Activated CD4-positive, alpha-beta T cell treated with anti-CD3 and anti-CD28 coated beads, Interleukin-2, amount 10 ng/mL, durations not matched to agents 7 days and 5 days (primary cell): ENCODE results near the gene NPB. TPM values are rescaled to one million over a fixed set of nuclear protein-coding genes. Genes with fewer than 3 reads are reported as not detected.
A peak's percentile ranks its signal among the peaks of the same experiment; 100 is the strongest.
"Not testable (repeated sequence)": the region's sequence is repeated elsewhere in the genome, so short reads cannot be mapped to it uniquely, and the experiment has no call there.

Experiments
- CTCF ChIA-PET: fragments of 350-600 bp; sonication (Branson Sonifier 250); formaldehyde crosslinking; loops from one replicate; lab custom pipeline; 2021; ENCODE audit warnings: antibody characterized with exemption; lab: Charles Lee
- POLR2A ChIA-PET: fragments of 350-600 bp; sonication (Branson Sonifier 250); formaldehyde crosslinking; loops from one replicate; lab custom pipeline; 2021; ENCODE audit warnings: antibody characterized with exemption; lab: Charles Lee
- DNase-seq: peaks from one replicate; pipeline ENCODE4 v3.0.0-alpha.2; 2020
- H3K27ac Mint-ChIP-seq: one replicate; pipeline ENCODE4 v1.8.0; 2021; ENCODE audit warnings: mild to moderate bottlenecking, moderate library complexity, mixed read lengths
- H3K27me3 Mint-ChIP-seq: one replicate; pipeline ENCODE4 v1.8.0; 2021; ENCODE audit warnings: mixed read lengths
- H3K36me3 Mint-ChIP-seq: one replicate; pipeline ENCODE4 v1.8.0; 2021; ENCODE audit warnings: low read depth, mixed read lengths
- H3K4me1 Mint-ChIP-seq: one replicate; pipeline ENCODE4 v1.8.0; 2021; ENCODE audit warnings: mixed read lengths
- H3K4me3 Mint-ChIP-seq: one replicate; pipeline ENCODE4 v1.8.0; 2021; ENCODE audit warnings: mild to moderate bottlenecking, moderate library complexity, mixed read lengths
- H3K9me3 Mint-ChIP-seq: one replicate; pipeline ENCODE4 v1.8.0; 2021; ENCODE audit warnings: mixed read lengths
- total RNA-seq, 2 experiments: library from RNA; stranded (reverse); gene quantifications; one replicate each; pipeline ENCODE4 v1.2.3, GENCODE V29; 2021

The NPB gene
- total RNA-seq, 2 experiments from 2014 or later = 0.48 to 0.69 TPM

GRCh38 chr17:81912441-81913309 lies 10.6 kb downstream of the NPB start:
- ChIA-PET CTCF (interaction anchor here (1.1 to 3.7 kb wide), 3 partner anchors 14 to 73 kb away, joined by 3 to 15 read pairs (median 5); partner anchors contain the start of gene MAFG), POLR2A (no interaction called here)
- Mint-ChIP-seq H3K27me3 (no peaks in the 10 kb centered on the region), H3K4me1 (peaks cover 33% of the 10 kb centered on the region), H3K4me3 (no peak overlapping the region), H3K36me3 (peaks cover 29% of the 10 kb centered on the region), H3K9me3 (no peaks in the 10 kb centered on the region), H3K27ac (peak overlapping the region; percentile 9)
- no peak for DNase-seq

DNA sequence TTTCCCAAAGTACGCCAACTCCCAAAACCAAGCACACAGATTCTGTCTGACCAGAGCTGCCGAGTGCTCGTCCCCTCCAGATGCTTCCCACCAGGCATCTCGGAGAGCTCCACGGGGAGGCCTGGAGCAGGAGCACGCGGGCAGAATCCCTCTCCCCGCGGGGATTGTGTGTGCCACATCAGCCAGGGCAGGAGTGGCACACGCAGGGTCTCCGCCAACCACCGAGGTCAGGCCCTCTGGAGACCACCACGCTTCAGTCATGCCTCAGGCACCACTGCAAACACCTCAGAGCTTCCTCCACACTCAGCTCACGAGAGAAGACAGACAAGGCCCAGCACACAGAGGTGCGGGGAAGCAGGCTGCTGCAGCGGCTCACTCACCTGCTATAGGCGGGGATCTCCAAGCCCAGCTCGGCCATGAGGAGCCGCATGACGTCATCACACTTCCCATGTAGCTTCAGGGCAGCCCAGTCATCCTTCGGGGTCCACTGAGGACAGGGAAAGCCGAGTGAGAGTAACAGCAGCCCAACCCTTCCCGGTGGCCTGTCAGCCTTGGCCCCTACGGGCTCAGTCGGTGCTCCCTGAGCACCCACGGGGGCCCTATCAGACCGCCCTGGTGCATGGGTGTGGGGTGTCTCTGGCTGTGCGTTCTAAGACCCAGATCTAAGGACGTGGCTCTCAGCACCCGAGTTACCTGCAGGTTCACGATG lies 11.5 kb downstream of the NPB start:
- no peak overlapping the region for H3K27ac Mint-ChIP-seq
- POLR2A ChIA-PET = no interaction called here
- H3K4me1 Mint-ChIP-seq = peaks cover 40% of the 10 kb centered on the region

DNA sequence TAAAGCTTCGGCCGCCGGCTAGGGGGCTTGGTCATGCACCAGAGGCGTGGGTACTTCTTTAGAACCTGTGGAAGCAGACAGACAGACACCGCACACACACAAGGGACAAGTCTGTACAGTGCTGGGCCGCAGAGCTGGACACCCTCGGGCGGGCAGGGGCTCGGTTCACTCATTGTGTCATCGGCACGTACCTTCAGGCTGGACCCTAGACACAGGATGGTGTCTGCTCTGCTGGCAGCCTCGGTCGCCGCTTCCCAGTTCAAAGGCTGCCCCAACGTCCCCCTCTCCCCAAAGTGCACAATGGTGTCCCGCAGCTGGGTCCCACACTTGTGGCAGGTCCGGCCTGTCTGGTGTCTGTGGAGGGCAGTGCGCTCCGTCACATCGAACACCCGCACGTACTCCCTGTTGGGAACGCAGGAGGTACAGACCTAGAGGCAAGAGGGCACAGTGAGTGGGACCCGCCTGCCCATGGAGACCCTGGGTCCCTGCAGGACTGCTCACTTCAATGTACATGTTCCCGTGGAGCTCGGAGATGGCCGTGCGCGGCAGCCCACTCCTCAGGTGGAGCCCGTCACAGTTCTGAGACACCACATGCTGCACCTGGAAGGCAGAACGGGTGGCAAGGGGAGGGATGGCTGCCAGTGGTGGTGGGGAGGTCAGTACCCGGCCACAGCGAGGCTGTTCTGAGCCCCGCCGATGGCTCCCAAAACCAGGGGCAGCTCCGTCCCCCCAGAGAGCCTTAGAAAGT lies 12.2 kb downstream of the NPB start:
- CTCF ChIA-PET = interaction anchor here (1.0 to 3.7 kb wide), 3 partner anchors 12 to 46 kb away, joined by 3 to 15 read pairs (median 3); partner anchors contain the start of gene MAFG
- no peak overlapping the region for H3K4me3 Mint-ChIP-seq

More for the DNA sequence above, 11.5 kb downstream of the NPB start:
- CTCF ChIA-PET = interaction anchor here (1.0 to 3.7 kb wide), 3 partner anchors 13 to 46 kb away, joined by 3 to 15 read pairs (median 3); partner anchors contain the start of gene MAFG
- DNase-seq = no peak
- H3K36me3 Mint-ChIP-seq = peaks cover 32% of the 10 kb centered on the region
- H3K4me3 Mint-ChIP-seq = no peak overlapping the region
- no peaks in the 10 kb centered on the region for H3K27me3 Mint-ChIP-seq
- H3K9me3 Mint-ChIP-seq = no peaks in the 10 kb centered on the region

GRCh38 chr17:81915331-81915730 lies 13.3 kb downstream of the NPB start:
- peaks cover 32% of the 10 kb centered on the region for H3K36me3 Mint-ChIP-seq
- H3K4me3 Mint-ChIP-seq = no peak overlapping the region
- H3K4me1 Mint-ChIP-seq = peaks cover 36% of the 10 kb centered on the region
- DNase-seq = no peak
- CTCF ChIA-PET = interaction anchor here (0.8 to 1.5 kb wide), 3 partner anchors 11 to 44 kb away, joined by 3 read pairs; no protein-coding TSS in a partner anchor
- H3K9me3 Mint-ChIP-seq = no peaks in the 10 kb centered on the region
- no peaks in the 10 kb centered on the region for H3K27me3 Mint-ChIP-seq
- POLR2A ChIA-PET = no interaction called here
- no peak overlapping the region for H3K27ac Mint-ChIP-seq

More for the DNA sequence above, 12.2 kb downstream of the NPB start:
- peaks cover 44% of the 10 kb centered on the region for H3K4me1 Mint-ChIP-seq
- H3K36me3 Mint-ChIP-seq = peaks cover 32% of the 10 kb centered on the region
- no peaks in the 10 kb centered on the region for H3K27me3 Mint-ChIP-seq
- POLR2A ChIA-PET = no interaction called here
- H3K9me3 Mint-ChIP-seq = no peaks in the 10 kb centered on the region
- H3K27ac Mint-ChIP-seq = no peak overlapping the region
- no peak for DNase-seq

GRCh38 chr17:81916234-81917001 lies 14.4 kb downstream of the NPB start:
- no peaks in the 10 kb centered on the region for H3K9me3 Mint-ChIP-seq
- peaks cover 36% of the 10 kb centered on the region for H3K4me1 Mint-ChIP-seq
- ChIA-PET POLR2A (no interaction called here), CTCF (interaction anchor here (0.6 to 2.1 kb wide), 7 partner anchors 9 to 312 kb away, joined by 3 to 12 read pairs (median 4); partner anchors contain the start of gene DCXR)
- H3K27ac Mint-ChIP-seq = no peak overlapping the region
- DNase-seq = no peak
- H3K36me3 Mint-ChIP-seq = peaks cover 34% of the 10 kb centered on the region
- peak overlapping the region; percentile 84 for H3K4me3 Mint-ChIP-seq
- H3K27me3 Mint-ChIP-seq = no peaks in the 10 kb centered on the region

GRCh38 chr17:81917565-81918332 lies 15.7 kb downstream of the NPB start, which contains the start of gene SIRT7:
TSS of gene SIRT7 (minus strand) at chr17:81918176. CDS start at chr17:81918131, 45 bp downstream.
- Mint-ChIP-seq H3K4me3 (peak within 1 kb of the TSS; percentile 84), H3K4me1 (peaks cover 36% of the 10 kb centered on the region), H3K36me3 (peaks cover 41% of the 10 kb centered on the region), H3K9me3 (no peaks in the 10 kb centered on the region), H3K27ac (peak within 1 kb of the TSS; percentile 90), H3K27me3 (no peaks in the 10 kb centered on the region)
- ChIA-PET POLR2A (no interaction called here), CTCF (interaction anchor here (0.9 to 2.1 kb wide), 4 partner anchors 8 to 48 kb away, joined by 3 to 12 read pairs (median 4); no protein-coding TSS in a partner anchor)
- peak; percentile 80 for DNase-seq

DNA sequence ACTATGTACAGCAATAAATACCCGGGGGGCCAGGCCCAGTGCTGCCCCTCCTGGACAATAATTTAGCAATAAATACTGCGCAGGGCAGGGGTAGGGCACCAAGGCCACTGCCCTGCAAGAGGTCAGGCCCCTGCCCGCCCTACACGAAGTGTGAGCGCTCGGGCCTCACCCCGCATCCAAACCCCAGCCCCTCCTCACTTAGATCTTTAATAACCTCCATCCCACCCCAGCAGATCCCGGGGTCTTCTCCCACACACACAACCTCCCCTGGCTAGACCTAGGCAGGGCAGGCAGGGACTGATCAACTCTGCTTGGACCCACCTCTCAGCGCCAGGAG lies 16.3 kb downstream of the NPB start:
- POLR2A ChIA-PET, H3K9me3 Mint-ChIP-seq, CTCF ChIA-PET, DNase-seq, H3K27me3 Mint-ChIP-seq: not testable (repeated sequence)
- Mint-ChIP-seq H3K36me3 (peaks cover 37% of the 10 kb centered on the region), H3K27ac (peak overlapping the region; percentile 90), H3K4me3 (peak overlapping the region; percentile 84), H3K4me1 (peaks cover 32% of the 10 kb centered on the region)

- ChIA-PET POLR2A (no interaction called here), CTCF (no interaction called here)
- H3K9me3 Mint-ChIP-seq = no peaks in the 10 kb centered on the region
- no peak for DNase-seq
- peak overlapping the region; percentile 90 for H3K27ac Mint-ChIP-seq
- H3K27me3 Mint-ChIP-seq = no peaks in the 10 kb centered on the region
- H3K4me3 Mint-ChIP-seq = peak overlapping the region; percentile 84
- peaks cover 37% of the 10 kb centered on the region for H3K4me1 Mint-ChIP-seq
- H3K36me3 Mint-ChIP-seq = peaks cover 34% of the 10 kb centered on the region
Measured at GRCh38 chr17:81918832-81919545, 17.0 kb downstream of the NPB start.

DNA sequence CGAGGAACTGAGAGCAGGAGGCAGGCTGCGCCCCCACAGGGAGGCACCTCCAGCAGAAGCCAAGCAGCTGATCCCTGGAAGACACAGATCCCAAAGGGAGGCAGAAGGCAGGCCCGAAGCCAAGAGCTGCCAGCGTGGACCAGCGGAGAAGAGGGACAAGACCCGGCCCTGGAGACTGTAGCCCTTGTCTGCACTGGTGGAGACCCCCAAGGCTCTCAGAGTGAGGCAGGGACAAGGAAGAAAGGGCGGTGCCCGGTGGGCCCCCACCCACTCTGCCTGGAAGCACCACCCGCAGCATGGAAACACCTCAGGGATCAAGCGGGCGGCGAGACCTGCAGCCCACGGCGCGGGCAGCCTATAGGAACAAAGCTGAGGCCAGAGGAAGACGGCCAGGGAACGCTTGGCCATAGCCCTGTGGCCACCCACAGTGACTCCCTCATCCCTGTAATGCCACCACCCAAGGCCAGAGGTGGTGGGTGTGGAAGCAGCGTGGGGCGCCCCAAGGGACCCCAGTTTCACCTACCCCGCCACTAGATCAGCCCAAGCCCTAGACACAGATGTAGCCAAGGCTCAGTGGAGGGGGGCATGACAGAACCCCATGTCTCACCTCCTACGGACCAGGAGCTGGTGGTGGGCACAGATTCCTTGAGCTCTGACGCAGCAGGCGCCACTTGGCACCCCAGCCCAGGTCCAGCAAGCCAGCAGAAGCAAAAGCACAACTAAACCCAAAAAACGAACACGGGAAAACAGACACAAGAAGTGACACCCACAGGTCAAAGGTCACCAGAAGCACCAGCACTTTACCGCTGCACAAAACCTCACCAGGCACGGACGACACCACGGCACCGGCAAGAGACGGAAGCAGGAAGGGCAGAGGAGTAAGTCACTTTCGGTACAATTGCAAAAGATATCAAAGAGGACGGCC lies 18.8 kb downstream of the NPB start:
- Mint-ChIP-seq H3K27me3 (no peaks in the 10 kb centered on the region), H3K27ac (peak overlapping the region; percentile 54), H3K4me1 (peaks cover 51% of the 10 kb centered on the region), H3K9me3 (no peaks in the 10 kb centered on the region), H3K4me3 (no peak overlapping the region), H3K36me3 (peaks cover 25% of the 10 kb centered on the region)
- ChIA-PET CTCF (interaction anchor here (0.5 to 1.4 kb wide), 2 partner anchors 10 kb away, joined by 3 to 4 read pairs; no protein-coding TSS in a partner anchor), POLR2A (no interaction called here)
- no peak for DNase-seq

- Mint-ChIP-seq H3K27ac (no peak overlapping the region), H3K36me3 (peaks cover 22% of the 10 kb centered on the region), H3K4me3 (no peak overlapping the region), H3K4me1 (peaks cover 53% of the 10 kb centered on the region), H3K27me3 (no peaks in the 10 kb centered on the region), H3K9me3 (no peaks in the 10 kb centered on the region)
- no peak for DNase-seq
- ChIA-PET POLR2A (no interaction called here), CTCF (no interaction called here)
Measured at GRCh38 chr17:81921537-81921862, 19.5 kb downstream of the NPB start.
